Body of pancreas (tissue), 4 donors: ENCODE results near the gene METRNL. TPM values are rescaled to one million over a fixed set of nuclear protein-coding genes. Genes with fewer than 3 reads are reported as not detected.
A peak's percentile ranks its signal among the peaks of the same experiment; 100 is the strongest.
"Not testable (repeated sequence)": the region's sequence is repeated elsewhere in the genome, so short reads cannot be mapped to it uniquely, and the experiment has no call there.

ENCODE experiments used
- ATAC-seq: fragments of 150-250 bp; one replicate; pipeline ENCODE4 v1.9.1; 2016
- DNase-seq, 4 donors: peaks; one replicate each; pipeline ENCODE4 v3.0.0-alpha.2; 2019
- H3K27ac ChIP-seq, 4 donors: fragments of 200-600 bp; sonication (generic); 1 replicate in 3 of 4; 2 replicates in 1 of 4; pipeline versions ENCODE4 v1.5.1 to v1.6.1; 2016 to 2019; ENCODE audit warnings: mild to moderate bottlenecking in 1 of 4, mixed read lengths in 1 of 4, moderate library complexity in 1 of 4
- H3K27me3 ChIP-seq, 2 donors: fragments of 200-600 bp; sonication (generic); one replicate each; pipeline ENCODE4 v1.6.0; 2016; ENCODE audit warnings: mild to moderate bottlenecking in 1 of 2
- H3K36me3 ChIP-seq, 2 donors: fragments of 200-600 bp; sonication (generic); replicated peaks in 1 of 2; 2 replicates each; pipeline ENCODE4 v1.5.1; 2016; ENCODE audit warnings: low read depth in 2 of 2; ENCODE audit not compliant: insufficient read depth in 1 of 2
- H3K4me1 ChIP-seq: fragments of 200-600 bp; sonication (generic); one replicate; pipeline ENCODE4 v1.6.0; 2016
- H3K4me3 ChIP-seq, 2 donors: fragments of 200-600 bp; sonication (generic); 1 replicate in 1 of 2; 2 replicates in 1 of 2; pipeline ENCODE4 v1.5.1; 2016 to 2019
- H3K9me3 ChIP-seq, 3 donors: fragments of 200-600 bp; sonication (generic); 1 replicate in 2 of 3; 2 replicates in 1 of 3; pipeline ENCODE4 v1.5.1; 2016
- POLR2A ChIP-seq, 3 donors: fragments of 450-650 bp; IDR thresholded peaks; one replicate each; pipeline ENCODE4 v1.6.1; 2016; ENCODE audit warnings: antibody characterized with exemption in 3 of 3, mild to moderate bottlenecking in 2 of 3
- WGBS, 2 donors: methylation state at CpG; one replicate each; pipeline ENCODE4 v1.1.5; 2017; 5-methylcytosine and 5-hydroxymethylcytosine counted together
- intact Hi-C: fragments of 100-400 bp; cut with DNase I; formaldehyde crosslinking; loops from one replicate; pipeline ENCODE4 v1.15.1; 2023
- total RNA-seq, 2 donors: library from RNA; depleted of rRNA; stranded (reverse); fragments of >200 nt; gene quantifications; one replicate each; pipeline ENCODE4 v1.1.0, GENCODE V29; 2016
- TF ChIP-seq, protein P1 (sequence below), 7 experiments: fragments of 450-650 bp in 4 of 7; fragments of 200-600 bp in 3 of 7; sonication (generic) in 3 of 7; IDR thresholded peaks; one replicate each; pipeline ENCODE4 v1.5.1; 2016 to 2019; ENCODE audit warnings: antibody characterized with exemption in 7 of 7

METRNL gene
- total RNA-seq, 2 donors from 2014 or later, result 21.3 to 26.4 TPM

GRCh38 chr17:83054518-83055125, 24.8 kb upstream of the METRNL start:
- Histone ChIP-seq H3K9me3 (no peaks in the 10 kb centered on the region), H3K36me3 (no peaks in the 10 kb centered on the region), H3K4me1 (peaks cover 18% of the 10 kb centered on the region), H3K27me3 (no peaks in the 10 kb centered on the region), H3K4me3 (no peak overlapping the region), H3K27ac (peak overlapping the region in 1 of 4 donors; percentile 79)
- TF ChIP-seq, protein P1, sequence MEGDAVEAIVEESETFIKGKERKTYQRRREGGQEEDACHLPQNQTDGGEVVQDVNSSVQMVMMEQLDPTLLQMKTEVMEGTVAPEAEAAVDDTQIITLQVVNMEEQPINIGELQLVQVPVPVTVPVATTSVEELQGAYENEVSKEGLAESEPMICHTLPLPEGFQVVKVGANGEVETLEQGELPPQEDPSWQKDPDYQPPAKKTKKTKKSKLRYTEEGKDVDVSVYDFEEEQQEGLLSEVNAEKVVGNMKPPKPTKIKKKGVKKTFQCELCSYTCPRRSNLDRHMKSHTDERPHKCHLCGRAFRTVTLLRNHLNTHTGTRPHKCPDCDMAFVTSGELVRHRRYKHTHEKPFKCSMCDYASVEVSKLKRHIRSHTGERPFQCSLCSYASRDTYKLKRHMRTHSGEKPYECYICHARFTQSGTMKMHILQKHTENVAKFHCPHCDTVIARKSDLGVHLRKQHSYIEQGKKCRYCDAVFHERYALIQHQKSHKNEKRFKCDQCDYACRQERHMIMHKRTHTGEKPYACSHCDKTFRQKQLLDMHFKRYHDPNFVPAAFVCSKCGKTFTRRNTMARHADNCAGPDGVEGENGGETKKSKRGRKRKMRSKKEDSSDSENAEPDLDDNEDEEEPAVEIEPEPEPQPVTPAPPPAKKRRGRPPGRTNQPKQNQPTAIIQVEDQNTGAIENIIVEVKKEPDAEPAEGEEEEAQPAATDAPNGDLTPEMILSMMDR (IDR thresholded peaks at IDR 0.05), result no peak
- TF ChIP-seq POLR2A (IDR thresholded peaks at IDR 0.05), result no peak
- 88 to 91% methylated on average over 13 of the region's 13 CpGs for WGBS, 2 donors
- intact Hi-C loops, result no loop called here
- DNase-seq, result no peak
- no peak for ATAC-seq

- H3K27me3 ChIP-seq, intact Hi-C loops, H3K36me3 ChIP-seq, H3K4me3 ChIP-seq, H3K27ac ChIP-seq, H3K9me3 ChIP-seq, ATAC-seq, DNase-seq: not testable (repeated sequence)
- peaks cover 18% of the 10 kb centered on the region for H3K4me1 ChIP-seq
- WGBS, 2 donors, result 92 to 93% methylated on average over 7 to 19 of the region's 25 CpGs
These were observed 24.2 kb upstream of the METRNL start for GRCh38 chr17:83055176-83055575.

- DNase-seq (no peak), ATAC-seq (no peak)
- intact Hi-C loops, result no loop called here
- Histone ChIP-seq H3K4me1 (peaks cover 12% of the 10 kb centered on the region), H3K36me3 (no peaks in the 10 kb centered on the region), H3K9me3 (no peaks in the 10 kb centered on the region), H3K4me3 (no peak overlapping the region), H3K27me3 (no peaks in the 10 kb centered on the region), H3K27ac (no peak overlapping the region)
- 68 to 69% methylated on average over 12 to 16 of the region's 16 CpGs for WGBS, 2 donors
- TF ChIP-seq, protein P1 (IDR thresholded peaks at IDR 0.05), result no peak
- no peak for TF ChIP-seq POLR2A (IDR thresholded peaks at IDR 0.05)
These were observed 23.4 kb upstream of the METRNL start for GRCh38 chr17:83055911-83056582.

DNA sequence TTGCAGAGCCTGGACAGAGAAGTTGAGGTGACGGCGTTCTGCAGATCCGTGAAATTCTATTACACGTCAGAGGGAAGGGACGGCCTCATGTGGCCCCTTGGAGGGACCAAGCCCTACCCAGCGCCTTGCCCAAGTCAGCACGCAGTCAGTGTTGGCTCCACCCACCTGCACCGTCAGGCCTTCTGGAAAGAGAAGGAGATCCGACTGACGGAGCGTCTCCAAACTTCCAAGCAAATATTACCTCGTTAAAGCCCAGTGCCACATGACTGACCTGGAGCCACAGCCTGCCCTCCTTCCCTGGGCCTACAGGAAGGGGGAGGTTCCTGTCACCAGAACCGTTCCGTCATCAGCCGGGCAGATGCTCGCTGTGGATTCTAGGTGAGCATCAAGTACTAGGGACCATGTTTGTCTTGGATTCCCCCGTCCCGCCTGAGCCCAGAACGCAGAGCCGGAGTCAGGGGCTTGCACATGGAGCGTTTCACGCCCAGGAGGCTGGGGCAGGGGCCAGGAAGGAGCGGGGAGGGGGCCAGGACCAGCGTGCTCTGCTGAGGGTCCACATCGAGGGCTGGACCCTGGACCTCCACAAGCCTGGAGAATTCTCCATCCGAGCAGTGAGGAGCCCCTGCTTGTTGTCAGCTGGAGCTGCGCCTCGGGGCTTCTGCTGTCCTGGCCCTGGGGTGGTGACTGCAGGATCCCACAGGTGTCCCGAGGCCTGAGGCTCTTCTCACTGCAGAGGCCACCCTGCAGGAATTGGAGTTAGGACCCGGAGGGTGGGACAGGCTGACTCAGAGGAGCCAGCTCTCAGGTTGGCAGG, 22.6 kb upstream of the METRNL start:
- Histone ChIP-seq H3K36me3 (no peaks in the 10 kb centered on the region), H3K4me3 (no peak overlapping the region), H3K4me1 (peaks cover 12% of the 10 kb centered on the region), H3K27ac (no peak overlapping the region), H3K27me3 (no peaks in the 10 kb centered on the region), H3K9me3 (no peaks in the 10 kb centered on the region)
- ATAC-seq, result no peak
- no peak for DNase-seq
- no peak for TF ChIP-seq POLR2A (IDR thresholded peaks at IDR 0.05)
- TF ChIP-seq, protein P1 (IDR thresholded peaks at IDR 0.05), result no peak
- 78 to 92% methylated on average over 8 to 30 of the region's 30 CpGs for WGBS, 2 donors
- intact Hi-C loops, result no loop called here

DNA sequence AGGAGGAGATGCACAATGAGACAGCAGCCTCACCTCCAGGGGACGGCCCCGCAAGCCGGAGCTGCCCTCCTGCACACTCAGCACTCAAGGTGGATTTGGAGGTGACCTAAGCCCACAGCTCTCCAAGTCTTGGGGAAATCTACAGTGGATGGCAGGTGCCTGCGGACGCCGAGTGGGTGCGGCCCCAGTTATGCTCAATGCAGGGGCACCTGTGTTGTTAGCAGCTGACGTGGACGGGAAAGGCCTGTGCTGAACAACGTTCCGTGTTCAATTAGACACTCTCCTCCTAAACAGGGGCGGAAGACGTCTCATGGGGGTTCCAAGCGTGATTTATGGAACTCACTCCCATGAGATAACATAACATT, 22.0 kb upstream of the METRNL start:
- intact Hi-C loops, result no loop called here
- Histone ChIP-seq H3K27me3 (no peaks in the 10 kb centered on the region), H3K27ac (no peak overlapping the region), H3K4me1 (peaks cover 7% of the 10 kb centered on the region), H3K9me3 (no peaks in the 10 kb centered on the region), H3K36me3 (no peaks in the 10 kb centered on the region), H3K4me3 (no peak overlapping the region)
- DNase-seq (no peak), ATAC-seq (no peak)
- TF ChIP-seq POLR2A (IDR thresholded peaks at IDR 0.05), result no peak
- TF ChIP-seq, protein P1 (IDR thresholded peaks at IDR 0.05), result no peak
- 76 to 92% methylated on average over 6 to 14 of the region's 14 CpGs for WGBS, 2 donors
